HCT116 (cell line): ENCODE data around the gene NRAP.

Experiments
- EZH2 ChIP-seq: fragments of 200-600 bp; sonication (generic); IDR thresholded peaks from 2 replicates; pipeline ENCODE4 v1.6.1; 2017; ENCODE audit warnings: antibody characterized with exemption, mixed run types
- SP1 ChIP-seq: IDR thresholded peaks from 2 replicates; pipeline ENCODE4 v1.6.1; 2012; ENCODE audit warnings: low read depth

DNA sequence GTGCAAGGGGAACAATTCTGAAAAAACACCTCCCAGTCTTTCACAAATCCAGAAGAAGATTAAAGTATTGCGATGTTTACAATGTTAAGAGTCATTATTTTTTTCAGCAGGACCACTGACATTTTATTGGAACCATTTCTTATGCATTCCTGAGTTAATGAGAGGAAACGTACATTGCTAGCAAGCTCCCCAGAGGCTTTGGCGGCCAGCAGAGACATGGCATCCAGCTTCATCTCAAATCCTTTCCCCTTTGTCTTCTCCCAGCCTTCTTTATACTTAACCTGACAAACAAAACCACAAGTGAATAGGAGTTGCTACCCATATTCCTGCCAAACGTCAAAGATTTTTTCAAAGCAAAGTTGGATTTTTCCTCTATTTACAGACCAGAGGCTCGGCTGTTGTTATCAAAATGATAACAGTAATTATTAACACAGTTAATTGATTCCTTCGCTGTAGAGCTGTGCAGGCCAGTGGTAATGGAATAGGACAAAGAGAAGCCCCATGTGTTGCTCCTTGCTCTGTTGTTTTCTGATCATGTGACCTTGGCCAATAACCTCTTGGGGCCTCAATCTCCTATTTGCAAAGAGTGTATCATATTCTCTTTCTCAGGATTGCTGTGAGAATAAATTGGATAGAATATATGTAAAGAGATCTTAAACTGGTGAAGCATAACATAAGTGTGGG lies 32.0 kb downstream of the NRAP start:
- no peak for TF ChIP-seq SP1
- TF ChIP-seq EZH2 = no peak
